Measurements from ENCODE around the gene SPATA6L. TPM values are rescaled to one million over a fixed set of nuclear protein-coding genes. Genes with fewer than 3 reads are reported as not detected.

SPATA6L gene
- total and polyA plus RNA-seq, 12 donors = 0.55 to 8.3 (median 2.8) TPM

- Histone ChIP-seq H3K4me1 (replicated peaks in 1 of 2) (no peaks in the 10 kb centered on the region), H3K4me3 (no peak overlapping the region), H3K27me3 (no peaks in the 10 kb centered on the region), H3K27ac (no peak overlapping the region), H3K9me3 (replicated peaks in 1 of 3) (no peaks in the 10 kb centered on the region), H3K36me3 (replicated peaks in 1 of 2) (no peaks in the 10 kb centered on the region)
- DNase-seq = no peak
- TF ChIP-seq, protein P1, sequence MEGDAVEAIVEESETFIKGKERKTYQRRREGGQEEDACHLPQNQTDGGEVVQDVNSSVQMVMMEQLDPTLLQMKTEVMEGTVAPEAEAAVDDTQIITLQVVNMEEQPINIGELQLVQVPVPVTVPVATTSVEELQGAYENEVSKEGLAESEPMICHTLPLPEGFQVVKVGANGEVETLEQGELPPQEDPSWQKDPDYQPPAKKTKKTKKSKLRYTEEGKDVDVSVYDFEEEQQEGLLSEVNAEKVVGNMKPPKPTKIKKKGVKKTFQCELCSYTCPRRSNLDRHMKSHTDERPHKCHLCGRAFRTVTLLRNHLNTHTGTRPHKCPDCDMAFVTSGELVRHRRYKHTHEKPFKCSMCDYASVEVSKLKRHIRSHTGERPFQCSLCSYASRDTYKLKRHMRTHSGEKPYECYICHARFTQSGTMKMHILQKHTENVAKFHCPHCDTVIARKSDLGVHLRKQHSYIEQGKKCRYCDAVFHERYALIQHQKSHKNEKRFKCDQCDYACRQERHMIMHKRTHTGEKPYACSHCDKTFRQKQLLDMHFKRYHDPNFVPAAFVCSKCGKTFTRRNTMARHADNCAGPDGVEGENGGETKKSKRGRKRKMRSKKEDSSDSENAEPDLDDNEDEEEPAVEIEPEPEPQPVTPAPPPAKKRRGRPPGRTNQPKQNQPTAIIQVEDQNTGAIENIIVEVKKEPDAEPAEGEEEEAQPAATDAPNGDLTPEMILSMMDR (IDR thresholded peaks at IDR 0.05) = no peak
- TF ChIP-seq POLR2A (IDR thresholded peaks at IDR 0.05) = no peak
- 90 to 93% (median 91%) methylated on average over 7 of the region's 7 CpGs for WGBS, 4 donors
- intact Hi-C loops (cut with DNase I) = no loop called here
These were observed 91.5 kb downstream of the SPATA6L start for GRCh38 chr9:4574657-4575243.

- intact Hi-C loops (cut with DNase I) = no loop called here
- no peaks in the 10 kb centered on the region for H3K4me1 ChIP-seq (replicated peaks in 1 of 2)
- H3K9me3 ChIP-seq (replicated peaks in 1 of 3) = no peaks in the 10 kb centered on the region
- H3K27ac ChIP-seq = no peak overlapping the region
- no peaks in the 10 kb centered on the region for H3K36me3 ChIP-seq (replicated peaks in 1 of 2)
- WGBS, 4 donors = 74 to 92% (median 85%) methylated on average over 5 of the region's 5 CpGs
- DNase-seq = peak in 1 of 7 donors; percentile 58
- H3K27me3 ChIP-seq = no peaks in the 10 kb centered on the region
- H3K4me3 ChIP-seq = no peak overlapping the region
- TF ChIP-seq POLR2A (IDR thresholded peaks at IDR 0.05) = no peak
- TF ChIP-seq, protein P1 (IDR thresholded peaks at IDR 0.05) = no peak
These were observed 92.5 kb downstream of the SPATA6L start for GRCh38 chr9:4573634-4574389.

- no peak for TF ChIP-seq POLR2A (IDR thresholded peaks at IDR 0.05)
- TF ChIP-seq, protein P1 (IDR thresholded peaks at IDR 0.05) = no peak
These were observed 93.1 kb downstream of the SPATA6L start for GRCh38 chr9:4573176-4573575.

DNA sequence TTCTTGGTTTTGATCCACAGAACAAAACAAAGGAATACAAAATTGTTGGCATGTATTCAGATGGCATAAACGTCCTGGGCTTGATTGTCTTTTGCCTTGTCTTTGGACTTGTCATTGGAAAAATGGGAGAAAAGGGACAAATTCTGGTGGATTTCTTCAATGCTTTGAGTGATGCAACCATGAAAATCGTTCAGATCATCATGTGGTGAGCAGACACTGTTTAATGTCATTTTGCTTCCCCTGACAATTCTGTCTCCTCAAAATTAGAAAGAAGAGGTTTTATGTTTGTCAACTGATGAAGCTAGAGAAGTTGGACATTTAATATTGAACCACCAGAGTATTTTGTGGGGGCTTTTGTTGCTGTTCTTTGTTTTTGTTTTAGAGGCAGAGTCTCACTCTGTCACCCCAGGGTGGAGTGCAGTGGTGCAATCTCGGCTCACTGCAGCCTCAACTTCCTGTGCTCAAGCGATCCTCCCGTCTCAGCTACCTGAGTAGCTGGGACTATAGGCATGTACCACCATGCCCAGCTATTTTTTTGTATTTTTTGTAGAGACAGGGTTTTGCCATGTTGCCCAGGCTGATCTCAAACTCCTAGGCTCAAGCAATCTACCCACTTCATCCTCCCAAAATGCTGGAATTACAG lies 94.0 kb downstream of the SPATA6L start:
- no peaks in the 10 kb centered on the region for H3K4me1 ChIP-seq (replicated peaks in 1 of 2)
- H3K36me3 ChIP-seq (replicated peaks in 1 of 2) = no peaks in the 10 kb centered on the region
- 63 to 70% (median 69%) methylated on average over 5 of the region's 5 CpGs for WGBS, 4 donors
- H3K9me3 ChIP-seq (replicated peaks in 1 of 3) = no peaks in the 10 kb centered on the region
- intact Hi-C loops (cut with DNase I) = no loop called here
- no peak overlapping the region for H3K4me3 ChIP-seq
- no peak overlapping the region for H3K27ac ChIP-seq
- DNase-seq = no peak
- H3K27me3 ChIP-seq = no peaks in the 10 kb centered on the region
- TF ChIP-seq, protein P1 (IDR thresholded peaks at IDR 0.05) = no peak
- no peak for TF ChIP-seq POLR2A (IDR thresholded peaks at IDR 0.05)

More at GRCh38 chr9:4573176-4573575, 93.1 kb downstream of the SPATA6L start:
- H3K27me3 ChIP-seq = no peaks in the 10 kb centered on the region
- DNase-seq = no peak
- H3K4me3 ChIP-seq = no peak overlapping the region
- H3K36me3 ChIP-seq (replicated peaks in 1 of 2) = no peaks in the 10 kb centered on the region
- H3K4me1 ChIP-seq (replicated peaks in 1 of 2) = no peaks in the 10 kb centered on the region
- H3K27ac ChIP-seq = no peak overlapping the region
- no peaks in the 10 kb centered on the region for H3K9me3 ChIP-seq (replicated peaks in 1 of 3)
- WGBS, 4 donors = 72 to 89% (median 77%) methylated on average over 4 of the region's 4 CpGs
- intact Hi-C loops (cut with DNase I) = no loop called here
